HG03135 (cell line): ENCODE results near the gene CDCA7L.
A peak's percentile ranks its signal among the peaks of the same experiment; 100 is the strongest.
"Not testable (repeated sequence)": the region's sequence is repeated elsewhere in the genome, so short reads cannot be mapped to it uniquely, and the experiment has no call there.

Experiments used
- ATAC-seq: cut with Tn5 transposase; IDR thresholded peaks from one replicate; pipeline ENCODE4 v1.9.1; 2021; ENCODE audit warnings: mild to moderate bottlenecking, moderate library complexity; ENCODE audit not compliant: unreplicated experiment

CDCA7L gene

DNA sequence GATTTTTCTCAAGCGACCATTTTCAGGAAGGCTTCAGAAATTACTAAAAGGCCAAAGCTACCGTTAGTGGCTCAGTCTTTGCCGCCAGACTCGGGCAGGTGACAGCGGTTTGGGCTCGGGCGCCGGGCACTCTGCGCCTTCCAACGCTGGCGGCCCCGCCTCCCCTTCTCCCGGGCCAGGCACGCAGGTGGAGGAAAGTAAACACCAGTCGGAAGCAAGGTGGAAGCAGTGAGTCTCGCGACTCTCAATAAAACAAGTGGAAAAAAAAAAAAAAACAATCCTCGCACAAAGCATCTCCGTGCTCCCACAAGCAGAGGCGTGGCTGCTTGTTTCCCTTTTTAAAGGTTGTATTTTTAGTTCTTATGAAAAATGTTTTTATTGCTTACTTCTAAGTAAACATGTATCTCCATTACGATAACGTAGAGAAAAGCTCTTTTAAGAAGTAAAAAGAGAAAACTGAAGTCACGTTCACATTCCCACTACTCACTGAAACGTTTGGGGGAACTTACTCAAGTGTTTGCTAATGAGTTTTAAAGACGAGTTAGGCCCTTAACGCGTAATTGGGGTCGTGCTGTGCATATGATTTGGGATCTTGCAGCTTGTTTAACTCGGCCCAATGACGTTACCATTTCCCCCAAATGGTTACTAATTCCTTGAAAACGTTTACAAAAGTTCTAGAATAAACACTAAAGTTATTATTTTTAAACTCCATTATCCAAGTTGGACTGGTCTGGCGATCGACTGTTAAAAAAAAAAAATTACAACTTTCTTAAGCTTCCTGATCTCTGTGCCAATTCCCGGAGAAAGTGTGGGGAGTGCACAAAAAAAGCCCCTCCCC is 864 bp downstream of the CDCA7L start:
- no peak for ATAC-seq

DNA sequence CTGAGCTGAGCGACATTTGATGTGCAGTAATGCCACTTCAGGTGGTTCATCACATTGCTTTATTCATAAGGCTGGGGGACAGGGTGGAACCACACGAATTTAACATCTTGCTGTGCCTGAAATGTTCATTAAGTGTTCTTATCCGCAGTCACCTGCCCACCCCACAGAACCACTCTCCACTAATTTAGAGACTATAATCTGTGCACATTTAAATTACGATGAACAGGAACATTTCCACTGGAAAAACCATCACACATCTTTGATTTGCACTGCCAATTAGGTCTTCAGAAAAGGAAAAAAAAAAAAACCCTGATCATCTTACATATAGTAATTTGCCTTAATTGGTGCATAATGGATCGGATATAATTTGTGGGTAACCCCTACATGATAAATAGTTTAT is 2.3 kb downstream of the CDCA7L start:
- no peak for ATAC-seq

DNA sequence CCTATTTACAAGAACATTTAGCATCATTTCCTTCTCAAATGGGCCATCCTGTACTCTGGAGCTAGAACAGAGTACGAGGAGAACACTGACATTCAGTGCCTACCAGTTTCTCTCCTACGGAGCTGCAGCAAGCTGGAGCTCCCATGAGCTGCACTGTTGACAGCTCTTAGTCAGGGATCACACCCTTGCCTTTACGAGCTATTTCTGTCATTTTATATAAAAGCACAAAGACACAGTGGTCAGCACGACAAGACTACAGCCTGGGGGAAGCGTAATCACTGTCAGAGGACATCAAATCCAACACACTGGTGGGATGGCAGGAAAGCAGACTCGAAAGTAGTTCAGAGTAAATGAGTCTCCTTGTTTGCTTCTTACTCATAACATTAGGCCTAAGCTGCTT is 2.7 kb downstream of the CDCA7L start:
- ATAC-seq: no peak

DNA sequence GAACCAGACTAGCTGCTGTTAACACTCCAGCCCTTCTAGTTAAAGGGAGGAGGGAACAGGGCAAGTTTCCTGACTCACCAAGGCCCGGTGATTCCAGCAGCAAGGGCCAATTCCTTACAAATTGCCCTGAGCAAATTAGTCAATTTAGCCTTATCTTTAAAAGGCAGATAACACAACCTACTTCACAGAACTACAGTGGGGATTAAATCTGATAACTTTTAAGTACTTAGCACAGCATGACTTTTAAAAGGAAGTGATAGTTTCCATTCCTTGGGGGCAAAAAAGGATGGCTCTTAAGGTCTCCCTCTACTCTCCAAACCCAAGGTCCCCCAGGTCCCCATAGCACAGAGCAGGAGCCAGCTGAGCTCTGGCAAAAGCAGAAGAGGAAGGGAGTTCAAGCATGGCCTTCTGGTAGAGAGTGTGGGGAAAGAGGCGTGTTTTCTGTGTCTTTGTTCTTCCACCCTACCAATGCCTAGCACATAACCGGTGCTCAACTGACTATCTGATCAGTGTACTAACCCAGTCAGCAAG is 4.0 kb downstream of the CDCA7L start:
- ATAC-seq: no peak

DNA sequence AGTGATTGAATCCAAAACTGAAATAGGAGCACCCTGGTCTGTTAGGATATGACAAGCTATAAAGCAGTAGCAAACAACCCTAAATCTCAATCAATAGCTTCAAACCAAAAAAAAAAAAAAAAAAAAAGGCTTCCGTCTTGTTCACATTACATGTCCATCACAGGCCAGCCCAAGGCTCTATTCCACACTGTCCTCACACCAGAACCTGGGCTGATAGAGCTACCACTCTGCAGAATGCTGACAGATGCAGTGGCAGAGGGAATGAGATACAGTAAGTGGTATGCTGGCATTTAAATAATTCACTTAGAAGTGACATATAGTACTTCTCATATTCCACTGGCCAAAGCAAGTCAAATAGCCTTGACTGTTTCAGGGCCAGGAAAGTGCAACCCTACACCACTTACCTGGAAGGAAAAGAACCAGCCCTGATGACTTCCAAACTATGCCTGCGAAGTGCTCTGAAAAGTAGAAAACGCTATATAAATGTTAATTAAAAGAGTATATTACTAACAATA is 5.8 kb downstream of the CDCA7L start:
- ATAC-seq: no peak

DNA sequence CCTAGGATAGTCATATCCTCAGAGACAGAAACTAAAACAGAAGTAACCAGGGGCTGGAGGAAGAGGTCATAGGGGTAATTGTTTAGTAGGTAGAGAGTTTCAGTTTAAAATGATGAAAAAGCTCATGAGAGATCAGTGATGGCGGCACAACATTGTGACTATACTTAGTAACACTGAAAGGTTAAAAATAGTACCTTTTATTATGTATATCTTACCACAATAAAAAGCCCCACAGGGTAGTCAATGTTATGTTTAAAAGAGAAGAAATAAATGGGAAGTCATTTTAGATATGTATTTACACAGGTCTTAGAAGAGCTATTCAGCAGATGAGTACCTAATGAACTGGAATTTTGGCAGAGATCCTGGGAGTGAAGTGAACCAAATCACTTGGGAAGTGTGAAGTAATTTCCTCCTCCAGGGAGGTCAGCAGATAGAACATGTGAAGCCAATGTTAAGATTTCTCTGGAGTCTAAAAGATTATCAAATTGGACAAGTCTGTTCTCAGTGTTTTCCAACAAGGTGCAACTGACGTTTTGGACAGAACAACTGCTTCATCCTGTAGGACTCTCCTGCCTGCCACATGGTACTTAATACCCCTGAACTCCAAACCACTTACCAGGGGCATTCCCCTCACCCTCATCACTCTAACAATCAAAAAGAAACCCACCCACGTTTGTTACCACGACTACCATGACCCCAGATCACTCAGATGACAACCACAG is 6.4 kb downstream of the CDCA7L start:
- peak; percentile 75 for ATAC-seq

DNA sequence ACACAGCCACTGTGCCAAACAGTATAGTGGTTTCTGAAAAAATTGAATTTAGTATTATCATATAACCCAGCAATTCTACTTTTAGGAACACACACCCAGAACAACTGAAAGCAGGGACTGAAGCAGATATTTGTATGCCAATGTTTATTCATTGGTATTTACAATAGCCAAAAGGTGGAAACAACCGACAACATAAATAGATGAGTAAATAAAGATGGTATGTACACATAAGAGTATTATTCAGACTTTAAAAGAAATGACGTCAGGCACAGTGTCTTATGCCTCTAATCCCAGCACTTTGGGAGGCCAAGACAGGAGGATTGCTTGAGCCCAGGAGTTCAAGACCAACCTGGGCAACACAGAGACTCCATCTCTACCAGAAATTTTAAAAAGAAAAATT is 7.2 kb downstream of the CDCA7L start:
- ATAC-seq: no peak

DNA sequence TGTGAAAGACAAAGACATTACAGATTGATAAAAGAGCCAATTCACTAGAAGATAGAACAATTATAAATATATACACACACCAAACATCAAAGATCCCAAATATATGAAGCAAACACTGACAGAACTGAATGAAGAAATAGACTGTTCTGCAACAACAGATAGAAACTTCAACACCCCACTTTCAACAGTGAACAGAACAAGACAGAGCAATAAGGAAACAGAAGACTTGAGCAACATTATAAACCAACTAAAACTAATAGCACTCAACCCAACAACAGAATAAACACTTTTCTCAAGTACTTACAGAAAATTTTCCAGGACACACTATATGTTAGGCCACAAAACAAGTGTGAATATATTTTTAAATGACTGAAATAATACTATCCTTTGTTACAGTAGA is 10.9 kb downstream of the CDCA7L start:
- ATAC-seq: no peak

DNA sequence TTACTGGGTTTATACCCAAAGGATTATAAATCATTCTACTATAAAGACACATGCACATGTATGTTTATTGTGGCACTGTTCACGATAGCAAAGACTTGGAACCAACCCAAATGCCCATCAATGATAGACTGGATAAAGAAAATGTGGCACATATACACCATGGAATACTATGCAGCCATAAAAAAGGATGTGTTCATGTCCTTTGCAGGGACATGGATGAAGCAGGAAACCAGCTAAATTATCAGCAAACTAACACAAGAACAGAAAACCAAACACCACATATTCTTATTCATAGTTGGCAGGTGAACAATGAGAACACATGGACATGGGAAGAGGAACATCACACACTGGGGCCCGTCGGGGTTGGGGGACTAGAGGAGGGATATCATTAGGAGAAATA is 12.4 kb downstream of the CDCA7L start:
- not testable (repeated sequence) for ATAC-seq

DNA sequence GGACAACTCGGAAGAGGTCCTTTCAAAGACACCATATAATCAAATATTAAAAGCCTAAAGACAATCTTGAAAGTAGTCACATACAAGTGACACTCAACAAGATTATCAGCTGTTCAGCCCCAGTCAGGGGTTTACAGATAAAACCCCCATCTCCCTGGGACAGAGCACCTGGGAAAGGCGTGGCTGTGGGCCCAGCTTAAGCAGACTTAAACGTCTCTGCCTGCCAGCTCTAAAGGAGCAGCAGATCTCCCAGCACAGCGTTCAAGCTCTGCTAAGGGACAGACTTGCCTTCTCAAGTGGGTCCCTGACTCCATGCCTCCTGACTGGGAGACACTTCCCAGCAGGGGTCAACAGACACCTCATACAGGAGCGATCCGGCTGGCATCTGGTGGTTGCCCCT is 18.0 kb downstream of the CDCA7L start:
- no peak for ATAC-seq

DNA sequence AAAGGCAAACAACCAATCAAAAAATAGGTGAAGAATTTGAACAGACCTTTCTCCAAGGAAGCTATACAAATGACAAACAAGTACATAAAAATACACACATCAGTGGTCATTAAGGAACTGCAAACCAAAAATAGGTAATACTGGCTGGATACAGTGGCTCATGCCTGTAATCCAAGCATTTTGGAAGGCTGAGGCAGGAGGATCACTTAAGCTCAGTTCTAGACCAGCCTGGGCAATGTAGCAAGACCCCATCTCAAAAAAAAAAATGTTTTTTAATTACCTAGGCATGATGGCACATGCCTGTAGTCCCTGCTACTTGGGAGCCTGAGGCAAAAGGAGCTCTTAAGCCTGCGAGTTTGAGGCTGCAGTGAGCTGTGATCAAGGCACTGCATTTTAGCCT is 19.3 kb downstream of the CDCA7L start:
- no peak for ATAC-seq

DNA sequence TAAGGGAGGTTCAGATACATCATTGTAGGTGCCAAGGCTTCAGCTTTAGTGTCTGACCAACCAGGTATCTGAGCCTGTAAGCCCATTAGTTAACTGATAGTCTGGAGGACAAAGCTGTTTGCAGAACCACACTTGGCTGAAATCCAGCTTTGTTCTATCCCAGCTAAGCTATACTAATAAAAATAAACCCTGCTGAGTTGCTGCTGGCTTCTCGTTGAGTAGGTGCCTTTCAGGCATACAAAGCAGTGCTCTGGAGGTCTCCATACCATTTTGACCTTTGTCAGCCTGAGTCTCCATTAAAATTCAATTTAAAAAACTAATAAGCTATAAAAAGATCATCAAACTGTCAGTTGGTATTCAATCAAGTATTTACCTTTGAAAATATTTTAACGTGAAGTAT is 22.0 kb downstream of the CDCA7L start:
- ATAC-seq: no peak

DNA sequence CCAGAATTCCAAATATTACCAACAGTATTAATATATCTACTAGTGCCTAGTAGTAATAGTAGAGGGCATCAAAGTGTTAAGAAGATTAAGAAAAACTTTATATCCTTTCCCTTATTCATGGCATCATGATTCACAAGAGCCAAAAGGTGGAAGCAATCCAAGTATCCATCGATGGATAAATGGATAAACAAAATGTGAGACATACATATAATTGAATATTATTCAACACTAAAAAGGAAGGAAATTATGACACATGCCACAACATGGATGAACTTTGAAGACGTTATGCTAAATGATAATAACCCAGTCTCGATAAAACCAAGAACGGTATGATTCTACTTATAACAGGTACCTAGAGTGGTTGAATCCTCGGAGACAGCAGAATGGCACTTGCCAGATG is 23.1 kb downstream of the CDCA7L start:
- no peak for ATAC-seq

DNA sequence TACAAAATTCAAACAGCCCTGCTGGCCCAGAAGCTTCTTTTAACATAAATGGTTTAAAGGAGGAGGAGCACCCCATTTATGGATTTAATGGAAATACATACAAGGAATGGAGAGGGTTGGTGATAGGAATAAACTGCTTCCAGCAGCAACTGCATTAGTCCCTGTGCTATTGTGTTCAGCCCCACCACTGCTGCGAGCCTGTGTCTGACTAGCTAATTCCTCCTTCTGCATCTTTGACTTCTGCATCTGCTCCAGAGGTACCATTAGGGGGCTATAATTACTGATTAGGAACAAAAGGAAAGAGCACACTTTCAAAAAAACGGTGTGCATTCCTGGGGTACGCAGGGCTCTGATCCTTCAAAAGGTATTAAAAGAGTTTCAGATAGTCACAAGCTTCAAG is 24.8 kb downstream of the CDCA7L start:
- ATAC-seq: no peak

DNA sequence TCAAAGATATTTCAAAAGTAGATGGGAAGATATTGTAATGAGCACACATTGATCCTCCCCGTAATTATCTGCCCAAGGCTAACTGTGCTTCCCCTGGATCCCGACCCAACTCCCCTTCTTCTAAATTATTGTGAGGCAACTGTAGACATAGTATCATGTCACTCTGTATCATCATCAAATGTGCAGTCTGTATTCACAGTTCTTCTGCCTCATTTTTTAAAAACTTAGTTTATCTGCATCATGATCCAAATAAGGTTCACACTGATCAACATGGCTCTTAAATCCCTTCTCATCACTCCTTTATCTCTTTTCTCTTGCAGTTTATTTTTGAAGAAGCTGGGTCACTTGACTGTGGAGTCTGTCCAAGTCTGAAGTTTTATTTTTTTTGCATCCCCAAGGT is 27.5 kb downstream of the CDCA7L start:
- ATAC-seq: no peak

DNA sequence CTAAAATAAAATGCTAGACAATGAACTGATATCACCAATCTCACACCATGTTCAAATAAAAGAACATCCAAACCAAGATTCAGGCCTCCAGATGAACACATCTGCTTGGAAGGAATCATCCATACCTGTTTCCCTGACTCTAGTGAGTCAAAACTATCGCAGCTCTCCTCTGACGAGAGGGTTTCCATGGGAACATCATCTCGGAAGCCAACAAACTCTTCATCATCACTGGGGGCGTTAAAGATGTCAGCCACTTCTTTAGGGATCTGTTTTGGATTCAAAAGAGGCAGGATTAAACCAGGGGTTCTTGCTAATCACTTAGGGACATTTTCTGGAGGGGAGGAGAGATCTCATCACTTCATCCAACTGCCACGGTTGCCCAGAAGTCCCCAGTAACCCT is 29.1 kb downstream of the CDCA7L start:
- ATAC-seq: no peak

DNA sequence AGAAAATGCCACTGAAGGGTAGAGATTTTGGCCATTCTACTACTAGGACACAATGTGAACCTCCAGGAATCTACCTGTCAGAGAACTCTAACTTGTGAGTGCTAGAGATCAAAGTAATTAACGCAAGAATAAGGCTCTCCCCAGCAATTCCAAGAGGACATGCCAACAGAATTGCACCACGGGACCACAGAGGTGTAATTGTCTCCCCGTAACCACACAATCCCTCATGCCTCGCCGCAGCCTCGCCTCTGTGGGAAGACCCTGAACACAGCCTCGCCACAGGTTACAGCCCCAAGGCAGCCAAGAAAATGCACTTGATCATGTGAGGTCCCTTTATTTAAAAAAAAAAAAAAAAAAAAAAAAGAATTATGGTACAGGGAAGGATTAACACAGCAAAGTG is 29.5 kb downstream of the CDCA7L start:
- ATAC-seq: no peak

DNA sequence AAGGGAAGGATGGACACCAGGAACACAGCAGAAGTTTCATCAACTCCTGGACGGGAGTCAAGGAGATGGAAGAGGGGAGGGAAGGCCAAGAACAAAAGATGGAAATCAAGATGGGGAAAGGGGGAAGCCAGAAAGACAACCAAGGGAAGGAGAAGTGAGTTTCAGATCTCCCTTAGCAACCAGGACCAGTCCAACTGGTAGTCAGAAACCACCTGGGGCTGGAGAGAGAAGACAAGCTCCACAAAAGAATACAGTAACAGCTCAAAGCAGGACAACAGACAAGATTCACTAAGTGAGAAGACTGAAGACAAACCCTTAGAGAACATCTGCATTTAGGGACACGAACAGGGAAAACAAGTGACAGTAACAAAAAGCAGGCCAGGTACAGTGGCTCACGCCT is 30.6 kb downstream of the CDCA7L start:
- no peak for ATAC-seq

DNA sequence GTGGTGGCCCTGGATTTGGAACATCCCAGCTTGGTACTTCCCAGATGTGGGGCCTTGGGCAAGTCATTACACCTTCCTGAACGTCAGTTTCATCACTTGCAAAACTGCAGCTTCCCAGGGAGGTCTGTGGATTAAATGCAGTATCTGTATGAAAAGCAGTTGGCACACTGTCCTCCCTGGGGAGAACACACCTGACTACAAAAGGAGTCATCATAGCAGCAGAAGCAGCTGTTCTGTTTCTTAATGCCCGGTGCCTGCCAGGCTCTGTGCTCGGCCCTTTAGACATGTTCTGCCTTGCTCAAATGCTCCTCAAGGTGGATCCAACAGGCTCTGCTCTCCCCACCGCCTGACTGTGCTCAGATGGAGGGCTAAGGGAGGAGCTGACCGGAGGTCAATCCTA is 31.0 kb downstream of the CDCA7L start:
- ATAC-seq: no peak

DNA sequence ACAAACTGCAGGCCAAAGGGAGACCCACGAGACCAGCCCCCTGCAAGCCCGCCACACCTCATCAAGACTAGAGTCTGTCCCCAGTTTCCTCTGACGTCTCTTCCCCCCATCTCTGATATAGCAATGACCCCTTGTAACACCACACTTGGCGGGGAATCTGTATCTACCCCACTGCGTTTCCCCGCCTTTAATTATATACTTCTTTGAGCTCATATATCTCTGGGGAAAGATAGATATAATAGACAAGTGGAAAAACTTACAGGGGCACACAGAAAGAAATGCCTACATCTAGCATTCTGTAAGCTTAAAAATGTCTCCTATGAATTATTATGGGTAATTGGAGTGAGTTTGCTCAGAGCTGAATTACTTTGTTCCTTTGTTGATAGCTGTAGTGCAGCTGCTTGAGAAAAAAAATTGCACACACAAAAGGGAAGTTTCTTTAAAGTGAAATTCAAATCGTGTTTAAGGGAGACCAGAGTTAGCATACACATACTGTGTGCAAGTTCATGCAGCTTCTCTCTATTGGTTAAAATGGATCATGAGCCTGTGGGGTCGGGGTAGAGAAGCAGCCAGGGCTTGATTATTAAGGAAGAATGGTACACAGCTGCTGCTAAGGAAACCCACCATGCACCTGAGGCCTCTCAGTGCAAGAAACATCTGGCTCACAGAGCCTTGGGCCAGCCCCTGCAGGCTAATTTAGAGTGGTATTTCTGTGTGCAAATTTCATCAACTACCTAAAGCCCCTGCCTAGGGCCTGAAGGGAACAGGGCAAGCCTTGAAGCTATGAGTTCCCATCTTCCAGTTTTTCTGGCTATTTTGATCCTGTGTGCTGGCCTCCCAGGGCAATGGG is 32.5 kb downstream of the CDCA7L start:
- ATAC-seq: no peak

DNA sequence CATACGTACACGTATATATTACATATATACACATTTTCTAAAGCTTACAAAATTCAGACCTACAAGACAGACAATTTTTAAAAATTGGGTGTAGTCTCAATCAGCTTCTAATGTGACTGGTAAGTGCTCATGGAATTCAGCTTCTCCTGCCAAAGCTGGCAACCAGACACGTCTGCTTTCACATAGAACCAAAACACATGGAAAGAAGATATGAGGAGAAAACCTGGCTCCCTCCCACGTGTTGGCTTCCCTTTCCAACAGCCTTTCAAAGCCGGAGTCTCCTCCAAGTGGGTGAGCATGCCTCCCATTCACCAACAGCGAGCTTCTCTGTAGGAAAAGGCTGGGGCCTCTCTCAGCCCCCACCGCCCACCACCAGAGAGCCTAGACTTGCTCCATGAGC is 33.4 kb downstream of the CDCA7L start:
- no peak for ATAC-seq
